AG04450 (cell line): ENCODE measurements around the gene NBAS. TPM values are rescaled to one million over a fixed set of nuclear protein-coding genes. Genes with fewer than 3 reads are reported as not detected.
A peak's percentile ranks its signal among the peaks of the same experiment; 100 is the strongest.

Experiments
- CTCF ChIA-PET: fragments of 300-600, 350-600 bp; formaldehyde crosslinking; extraction: SDS; loops from one replicate; lab custom pipeline; 2022; ENCODE audit warnings: antibody characterized with exemption, inconsistent platforms; lab: Charles Lee
- POLR2A ChIA-PET: fragments of 350-600 bp; formaldehyde crosslinking; extraction: SDS; loops from one replicate; lab custom pipeline; 2021; ENCODE audit warnings: antibody characterized with exemption, inconsistent platforms; lab: Yijun Ruan, JAX
- DNase-seq: peaks from one replicate; pipeline ENCODE4 v3.0.0-alpha.2; 2011; ENCODE audit warnings: low read depth, low spot score
- H3K27ac ChIP-seq: one replicate; pipeline ENCODE4 v1.5.1; 2012; ENCODE audit warnings: low read depth, low read length, control low read depth
- H3K27me3 ChIP-seq: one replicate; pipeline ENCODE4 v1.6.0; 2012; ENCODE audit warnings: low read length; ENCODE audit not compliant: control insufficient read depth, insufficient read depth
- H3K4me3 ChIP-seq: 2 replicates; pipeline ENCODE4 v1.5.1; 2011; ENCODE audit warnings: mild to moderate bottlenecking, low read depth, low read length, control low read depth
- H3K9me3 ChIP-seq: 2 replicates; pipeline ENCODE4 v1.5.1; 2012; ENCODE audit warnings: low read length; ENCODE audit not compliant: control insufficient read depth, insufficient read depth
- CTCF ChIP-seq: IDR thresholded peaks from 2 replicates; pipeline ENCODE4 v1.5.1; 2011; ENCODE audit warnings: low read depth, low read length, control low read depth, inconsistent platforms
- polyA plus RNA-seq: library from polyadenylated mRNA; depleted of rRNA; stranded (reverse); fragments of >200 nt; gene quantifications from 2 replicates; pipeline ENCODE4 v1.2.3, GENCODE V29; 2011

Gene NBAS
- polyA plus RNA-seq, 1 experiment, result 45.0 TPM

DNA sequence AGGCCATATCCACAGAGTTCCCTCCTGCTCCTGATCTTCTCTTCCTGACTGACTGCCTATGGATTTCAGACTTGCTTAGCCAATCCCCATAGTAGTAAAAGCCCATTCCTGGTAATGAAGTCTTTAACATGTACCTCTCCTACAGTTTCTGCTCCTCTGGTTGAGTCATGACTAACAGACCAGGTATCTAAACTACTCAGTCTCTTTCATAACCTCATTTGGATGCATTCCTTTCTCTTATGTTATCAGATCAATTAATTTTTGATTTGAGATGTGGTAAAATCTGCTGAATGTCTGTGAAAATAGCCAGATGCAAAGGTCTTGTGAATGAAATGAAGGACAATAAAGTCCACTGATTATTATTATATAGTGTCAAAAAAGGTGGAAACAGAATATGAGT is 198.0 kb downstream of the NBAS start:
- H3K4me3 ChIP-seq, result no peak overlapping the region
- ChIA-PET CTCF (no interaction called here), POLR2A (no interaction called here)
- H3K27me3 ChIP-seq, result no peaks in the 10 kb centered on the region
- peak; percentile 8 for DNase-seq
- H3K27ac ChIP-seq, result no peak overlapping the region
- TF ChIP-seq CTCF, result no peak
- H3K9me3 ChIP-seq, result no peaks in the 10 kb centered on the region

DNA sequence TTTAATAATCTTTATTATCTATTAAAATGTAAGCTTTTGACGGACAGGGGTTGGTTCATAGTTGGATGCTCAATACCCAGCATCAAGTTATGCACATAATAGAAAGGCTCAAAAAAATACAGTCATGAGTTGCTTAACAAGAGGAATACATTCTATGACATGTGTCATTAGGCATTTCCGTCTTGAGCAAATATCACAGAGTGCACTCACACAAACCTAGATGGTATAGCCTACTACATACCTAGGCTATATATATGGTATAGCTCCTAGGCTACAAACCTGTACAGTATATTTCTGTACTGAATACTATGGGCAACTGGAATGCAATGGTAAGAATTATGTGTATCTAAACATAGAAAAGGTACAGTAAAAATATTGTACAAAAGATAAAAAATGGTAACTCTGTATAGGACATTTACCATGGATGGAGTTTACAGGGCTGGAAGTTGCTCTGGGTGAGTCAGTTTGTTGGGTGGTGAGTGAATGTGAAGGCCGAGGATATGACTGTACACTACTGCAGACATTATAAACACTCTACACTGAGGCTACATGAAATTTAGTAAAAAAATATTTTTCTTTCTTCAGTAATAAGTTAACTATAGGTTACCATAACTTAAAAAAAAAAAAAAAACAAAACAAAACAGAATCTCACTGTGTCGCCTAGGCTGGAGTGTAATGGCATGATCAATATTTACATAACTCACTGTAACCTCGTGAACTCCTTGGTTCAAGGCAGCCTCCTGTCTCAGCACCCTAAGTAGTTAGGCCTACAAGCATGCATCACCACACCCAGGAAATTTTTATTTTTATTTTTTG is 201.2 kb downstream of the NBAS start:
- peak; percentile 52 for DNase-seq
- Histone ChIP-seq H3K9me3 (no peaks in the 10 kb centered on the region), H3K27ac (peak overlapping the region; percentile 73), H3K4me3 (no peak overlapping the region), H3K27me3 (no peaks in the 10 kb centered on the region)
- ChIA-PET CTCF (no interaction called here), POLR2A (no interaction called here)
- no peak for TF ChIP-seq CTCF

- Histone ChIP-seq H3K27ac (no peak overlapping the region), H3K27me3 (no peaks in the 10 kb centered on the region), H3K4me3 (no peak overlapping the region), H3K9me3 (no peaks in the 10 kb centered on the region)
- POLR2A ChIA-PET, result no interaction called here
- DNase-seq, result no peak
- TF ChIP-seq CTCF, result no peak
- CTCF ChIA-PET, result no interaction called here
Observed at GRCh38 chr2:15357922-15358321, 203.2 kb downstream of the NBAS start.

- CTCF ChIA-PET, result no interaction called here
- POLR2A ChIA-PET, result no interaction called here
- no peak for TF ChIP-seq CTCF
- no peak for DNase-seq
- Histone ChIP-seq H3K9me3 (no peaks in the 10 kb centered on the region), H3K4me3 (no peak overlapping the region), H3K27ac (no peak overlapping the region), H3K27me3 (no peaks in the 10 kb centered on the region)
Observed at GRCh38 chr2:15357186-15357585, 203.9 kb downstream of the NBAS start.

DNA sequence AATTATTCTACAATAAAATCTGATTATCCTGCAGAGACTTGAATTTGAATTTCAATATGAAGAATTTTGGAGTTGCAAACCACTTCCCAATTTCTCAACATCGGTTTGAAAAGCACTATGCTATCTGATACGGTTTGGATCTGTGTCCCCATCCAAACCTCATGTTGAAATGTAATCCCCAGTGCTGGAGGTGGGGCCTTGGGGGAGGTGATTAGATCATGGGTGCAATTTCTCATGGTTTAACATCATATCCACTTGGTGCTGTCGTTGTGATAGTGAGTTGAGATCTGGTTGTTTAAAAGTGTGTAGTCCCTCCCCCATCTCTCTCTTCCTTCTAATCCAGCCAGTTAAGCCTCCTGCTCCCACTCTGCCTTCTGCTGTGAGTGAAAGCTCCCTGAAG is 205.7 kb downstream of the NBAS start:
- H3K4me3 ChIP-seq, result no peak overlapping the region
- H3K27ac ChIP-seq, result no peak overlapping the region
- no peak for DNase-seq
- CTCF ChIA-PET, result interaction anchor here (1.5 kb wide), 1 partner anchor 222 kb away, joined by 4 read pairs; no protein-coding TSS in a partner anchor
- H3K9me3 ChIP-seq, result no peaks in the 10 kb centered on the region
- POLR2A ChIA-PET, result no interaction called here
- TF ChIP-seq CTCF, result no peak
- no peaks in the 10 kb centered on the region for H3K27me3 ChIP-seq
